GM11168 (cell line): ENCODE results near the gene HELZ.
"Not testable (repeated sequence)": the region's sequence is repeated elsewhere in the genome, so short reads cannot be mapped to it uniquely, and the experiment has no call there.

Experiments
- in situ Hi-C: fragments of 300-500 bp; cut with MboI; formaldehyde crosslinking; loops from one replicate; pipeline ENCODE4 v1.12.0; 2022; ENCODE audit warnings: low sequenced_read_pairs; ENCODE audit not compliant: unreplicated experiment

HELZ gene

GRCh38 chr17:67203818-67204217 is 41.2 kb downstream of the HELZ start:
- in situ Hi-C loops: no loop called here

- in situ Hi-C loops: no loop called here
These were observed 42.5 kb downstream of the HELZ start for GRCh38 chr17:67202503-67202902.

- in situ Hi-C loops: no loop called here
These were observed 44.2 kb downstream of the HELZ start for GRCh38 chr17:67200727-67201301.

- in situ Hi-C loops: no loop called here
These were observed 46.9 kb downstream of the HELZ start for GRCh38 chr17:67198131-67198530.

- in situ Hi-C loops: not testable (repeated sequence)
These were observed 48.0 kb downstream of the HELZ start for GRCh38 chr17:67197023-67197422.

GRCh38 chr17:67196422-67196821 is 48.6 kb downstream of the HELZ start:
- in situ Hi-C loops: no loop called here

- in situ Hi-C loops: no loop called here
These were observed 50.9 kb downstream of the HELZ start for GRCh38 chr17:67194134-67194533.

- in situ Hi-C loops: no loop called here
These were observed 57.1 kb downstream of the HELZ start for GRCh38 chr17:67187927-67188326.

- in situ Hi-C loops: no loop called here
These were observed 58.2 kb downstream of the HELZ start for GRCh38 chr17:67186782-67187181.

GRCh38 chr17:67183531-67183930 is 61.5 kb downstream of the HELZ start:
- in situ Hi-C loops: no loop called here

GRCh38 chr17:67181825-67182224 is 63.2 kb downstream of the HELZ start:
- in situ Hi-C loops: no loop called here

- in situ Hi-C loops: no loop called here
These were observed 64.7 kb downstream of the HELZ start for GRCh38 chr17:67180275-67180674.

GRCh38 chr17:67178555-67178954 is 66.4 kb downstream of the HELZ start:
- in situ Hi-C loops: no loop called here

GRCh38 chr17:67177732-67178131 is 67.3 kb downstream of the HELZ start:
- in situ Hi-C loops: no loop called here

- in situ Hi-C loops: no loop called here
These were observed 70.8 kb downstream of the HELZ start for GRCh38 chr17:67174190-67174589.

GRCh38 chr17:67171560-67171959 is 73.4 kb downstream of the HELZ start:
- in situ Hi-C loops: no loop called here

- in situ Hi-C loops: no loop called here
These were observed 76.5 kb downstream of the HELZ start for GRCh38 chr17:67168496-67168895.

- in situ Hi-C loops: no loop called here
These were observed 79.8 kb downstream of the HELZ start for GRCh38 chr17:67165201-67165600.

- in situ Hi-C loops: no loop called here
These were observed 80.7 kb downstream of the HELZ start for GRCh38 chr17:67164302-67164701.

GRCh38 chr17:67162771-67163170 is 82.2 kb downstream of the HELZ start:
- in situ Hi-C loops: no loop called here

- in situ Hi-C loops: no loop called here
These were observed 83.4 kb downstream of the HELZ start for GRCh38 chr17:67161573-67161972.

GRCh38 chr17:67160791-67161190 is 84.2 kb downstream of the HELZ start:
- in situ Hi-C loops: no loop called here
